H1 (cell line): ENCODE measurements around the gene PF4V1. TPM values are rescaled to one million over a fixed set of nuclear protein-coding genes. Genes with fewer than 3 reads are reported as not detected.

ENCODE experiments used
- CTCF ChIA-PET: fragments of 300-600 bp; sonication (Branson Sonifier 250); formaldehyde crosslinking; loops from one replicate; lab custom pipeline; 2021; ENCODE audit not compliant: partially characterized antibody; lab: Charles Lee
- POLR2A ChIA-PET: fragments of 300-600 bp; sonication (Branson Sonifier 250); formaldehyde crosslinking; loops from one replicate; lab custom pipeline; 2021; ENCODE audit warnings: inconsistent platforms; ENCODE audit not compliant: partially characterized antibody; lab: Charles Lee
- DNase-seq, 2 experiments: peaks; one replicate each; pipeline versions ENCODE4 v3.0.0 to v3.0.0-alpha.2; 2010 to 2022; ENCODE audit warnings: low spot score in 2 of 2, low read depth in 1 of 2, mixed read lengths in 1 of 2
- FAIRE-seq: peaks from 2 replicates; lab custom pipeline; 2011; peaks lifted over from hg19 to GRCh38; lab: Jason Lieb, UNC
- H2AFZ ChIP-seq: 2 replicates; pipeline ENCODE4 v1.8.1; 2012; ENCODE audit warnings: low read length, inconsistent platforms
- H2AK5ac ChIP-seq: 2 replicates; pipeline ENCODE4 v1.6.1; 2013; ENCODE audit warnings: low read depth, low read length
- H2BK120ac ChIP-seq: replicated peaks from 2 replicates; pipeline ENCODE3; 2013; ENCODE audit warnings: low read depth, low read length, inconsistent platforms
- H2BK12ac ChIP-seq: 2 replicates; pipeline ENCODE4 v1.6.1; 2013; ENCODE audit warnings: low read depth, low read length
- H2BK15ac ChIP-seq: 2 replicates; pipeline ENCODE4 v1.6.1; 2013; ENCODE audit warnings: low read length
- H2BK20ac ChIP-seq: 2 replicates; pipeline ENCODE4 v1.6.1; 2013; ENCODE audit warnings: low read length
- H2BK5ac ChIP-seq: 2 replicates; pipeline ENCODE4 v1.6.1; 2013; ENCODE audit warnings: low read depth, low read length
- H3K14ac ChIP-seq: 2 replicates; pipeline ENCODE4 v1.6.1; 2013; ENCODE audit warnings: inconsistent platforms; ENCODE audit not compliant: insufficient read length
- H3K18ac ChIP-seq: 2 replicates; pipeline ENCODE4 v1.6.1; 2013; ENCODE audit warnings: low read length; ENCODE audit errors: extremely low read depth
- H3K23ac ChIP-seq: 2 replicates; pipeline ENCODE4 v1.6.1; 2013; ENCODE audit warnings: inconsistent platforms; ENCODE audit not compliant: insufficient read length
- H3K23me2 ChIP-seq: 2 replicates; pipeline ENCODE4 v1.6.1; 2013; ENCODE audit warnings: low read depth, low read length
- H3K27ac ChIP-seq: 2 replicates; pipeline ENCODE4 v1.6.1; 2011; ENCODE audit warnings: low read depth, low read length, inconsistent platforms
- H3K27me3 ChIP-seq, 4 experiments: replicated peaks in 1 of 4; 1 replicate in 1 of 4; 2 replicates in 3 of 4; pipeline versions ENCODE4 v1.6.1 to v1.8.1; 2011 to 2013; ENCODE audit warnings: low read length in 3 of 4, mild to moderate bottlenecking in 3 of 4, inconsistent platforms in 2 of 4, mixed read lengths in 2 of 4, moderate library complexity in 1 of 4; ENCODE audit not compliant: control insufficient read depth in 3 of 4, insufficient read depth in 3 of 4; ENCODE audit errors: extremely low read depth in 1 of 4
- H3K36me3 ChIP-seq, 4 experiments: 2 replicates each; pipeline versions ENCODE4 v1.6.1 to v1.8.1; 2011 to 2013; ENCODE audit warnings: mild to moderate bottlenecking in 4 of 4, low read length in 3 of 4, moderate library complexity in 2 of 4, control low read depth in 1 of 4, inconsistent platforms in 1 of 4; ENCODE audit not compliant: insufficient read depth in 4 of 4, control insufficient read depth in 2 of 4
- H3K4ac ChIP-seq: replicated peaks from 2 replicates; pipeline ENCODE3; 2013; ENCODE audit warnings: low read length, low read depth, mixed read lengths, inconsistent platforms; ENCODE audit not compliant: insufficient read length
- H3K4me1 ChIP-seq, 4 experiments: replicated peaks in 1 of 4; 1 replicate in 1 of 4; 2 replicates in 3 of 4; pipeline versions ENCODE4 v1.6.1 to v1.8.1; 2011 to 2013; ENCODE audit warnings: low read length in 3 of 4, inconsistent platforms in 2 of 4, mixed read lengths in 1 of 4; ENCODE audit not compliant: insufficient read depth in 4 of 4, control insufficient read depth in 3 of 4
- H3K4me2 ChIP-seq, 2 experiments: 2 replicates each; pipeline versions ENCODE4 v1.6.1 to v1.8.1; 2011 to 2013; ENCODE audit warnings: low read depth in 2 of 2, low read length in 2 of 2, control low read depth in 1 of 2, inconsistent platforms in 1 of 2, mild to moderate bottlenecking in 1 of 2; ENCODE audit not compliant: insufficient read depth in 1 of 2
- H3K4me3 ChIP-seq, 4 experiments: fragments of 200-600, 300-600 bp in 1 of 4; sonication (generic), shearing (Covaris generic), sonication (Bioruptor Twin) in 1 of 4; 2 replicates each; pipeline versions ENCODE4 v1.5.1 to v1.8.1; 2011 to 2016; ENCODE audit warnings: low read length in 4 of 4, low read depth in 3 of 4, control low read depth in 2 of 4, inconsistent platforms in 2 of 4, mild to moderate bottlenecking in 2 of 4, mixed read lengths in 1 of 4, moderate library complexity in 1 of 4; ENCODE audit not compliant: insufficient read depth in 2 of 4; ENCODE audit errors: extremely low read depth in 1 of 4
- H3K56ac ChIP-seq: replicated peaks from 2 replicates; pipeline ENCODE3; 2013; ENCODE audit warnings: low read depth, mild to moderate bottlenecking, mixed read lengths, low read length, inconsistent platforms; ENCODE audit not compliant: insufficient read length
- H3K79me1 ChIP-seq: 2 replicates; pipeline ENCODE4 v1.6.1; 2013; ENCODE audit warnings: low read depth, low read length, control low read depth
- H3K79me2 ChIP-seq, 2 experiments: 2 replicates each; pipeline versions ENCODE4 v1.6.1 to v1.8.1; 2012 to 2013; ENCODE audit warnings: low read length in 2 of 2, mild to moderate bottlenecking in 2 of 2, inconsistent platforms in 1 of 2; ENCODE audit not compliant: insufficient read depth in 2 of 2, control insufficient read depth in 1 of 2
- H3K9ac ChIP-seq, 4 experiments: replicated peaks in 1 of 4; 1 replicate in 1 of 4; 2 replicates in 3 of 4; pipeline versions ENCODE4 v1.6.1 to v1.8.1; 2011 to 2013; ENCODE audit warnings: low read depth in 3 of 4, low read length in 3 of 4, control low read depth in 2 of 4, mild to moderate bottlenecking in 2 of 4, moderate library complexity in 2 of 4, inconsistent platforms in 1 of 4; ENCODE audit errors: extremely low read depth in 1 of 4
- H3K9me3 ChIP-seq, 2 experiments: 2 replicates each; pipeline versions ENCODE4 v1.6.1 to v1.8.1; 2012 to 2013; ENCODE audit warnings: mild to moderate bottlenecking in 2 of 2, moderate library complexity in 2 of 2, control low read depth in 1 of 2, inconsistent platforms in 1 of 2, low read depth in 1 of 2, low read length in 1 of 2, mixed read lengths in 1 of 2; ENCODE audit not compliant: insufficient read depth in 2 of 2
- H4K20me1 ChIP-seq, 2 experiments: replicated peaks in 1 of 2; 2 replicates each; pipeline versions ENCODE3 to v1.8.1; 2011 to 2013; ENCODE audit warnings: inconsistent platforms in 2 of 2, low read length in 2 of 2, mild to moderate bottlenecking in 1 of 2; ENCODE audit not compliant: insufficient read depth in 2 of 2, control insufficient read depth in 1 of 2
- H4K5ac ChIP-seq: 2 replicates; pipeline ENCODE4 v1.6.1; 2013; ENCODE audit warnings: low read length, low read depth, mixed read lengths, inconsistent platforms; ENCODE audit not compliant: insufficient read length
- H4K8ac ChIP-seq: 2 replicates; pipeline ENCODE4 v1.8.0; 2013; ENCODE audit warnings: mild to moderate bottlenecking, moderate library complexity, low read length, inconsistent platforms; ENCODE audit not compliant: insufficient read depth; ENCODE audit errors: extremely low read depth
- H4K91ac ChIP-seq: replicated peaks from 2 replicates; pipeline ENCODE3; 2013; ENCODE audit warnings: low read length, mixed read lengths, inconsistent platforms; ENCODE audit not compliant: insufficient read length
- EZH2 ChIP-seq: fragments of 200-600 bp; sonication (generic); IDR thresholded peaks from 2 replicates; pipeline ENCODE4 v1.7.1; 2012; ENCODE audit warnings: low read depth, mild to moderate bottlenecking, moderate library complexity, low read length, inconsistent platforms; ENCODE audit not compliant: severe bottlenecking
- WGBS, 2 experiments: shearing (Covaris generic) in 1 of 2; methylation state at CpG; one replicate each; pipeline versions ENCODE4 v1.1.6 to v1.1.7; 2013 to 2015; ENCODE audit warnings: low lambda C conversion rate in 2 of 2, mixed read lengths in 2 of 2, inconsistent platforms in 1 of 2, low coverage in 1 of 2, missing lambda C conversion rate in 1 of 2; ENCODE audit not compliant: insufficient replicate concordance in 2 of 2, insufficient coverage in 1 of 2, insufficient read length in 1 of 2; ENCODE audit errors: extremely low coverage in 1 of 2, missing lambda C conversion rate in 1 of 2; 5-methylcytosine and 5-hydroxymethylcytosine counted together
- polyA plus RNA-seq, 7 experiments: library from polyadenylated mRNA; depleted of rRNA in 3 of 7; stranded (reverse) in 5 of 7; unstranded in 2 of 7; fragments of >200 nt in 5 of 7; fragments of 200-250 nt in 2 of 7; gene quantifications; 1 replicate in 5 of 7; 2 replicates in 1 of 7; 4 replicates in 1 of 7; pipeline versions ENCODE4 v1.2.1 to v1.2.3, GENCODE V29; 2011 to 2013; ENCODE audit warnings: missing spikeins in 2 of 7, mixed read lengths in 2 of 7
- total RNA-seq: library from RNA; stranded (reverse); fragmentation: NEBNext Ultra II Directional; extraction: Animal tissue kit (Norgen Biotek cat#: 25700); gene quantifications from 2 replicates; pipeline ENCODE4 v1.2.1, GENCODE V29; 2021

PF4V1 gene
- total and polyA plus RNA-seq, 2 of the 8 experiments (the other 6 are each of a cell fraction or from before 2014, with no cell fraction given), result not detected

- Histone ChIP-seq H3K4me2 (no peak overlapping the region), H4K91ac (no peak overlapping the region), H2BK20ac (no peak overlapping the region), H2AK5ac (no peak overlapping the region), H3K23ac (no peak overlapping the region), H3K9me3 (no peaks in the 10 kb centered on the region), H3K9ac (no peak overlapping the region), H3K36me3 (no peaks in the 10 kb centered on the region), H3K79me2 (no peaks in the 10 kb centered on the region), H2BK5ac (no peak overlapping the region), H2AFZ (no peak overlapping the region), H2BK120ac (no peak overlapping the region), H2BK12ac (no peak overlapping the region), H3K27ac (no peak overlapping the region), H4K20me1 (no peaks in the 10 kb centered on the region), H3K14ac (no peak overlapping the region), H3K79me1 (no peaks in the 10 kb centered on the region), H2BK15ac (no peak overlapping the region), H4K5ac (no peak overlapping the region), H3K4me1 (no peaks in the 10 kb centered on the region), H3K23me2 (no peaks in the 10 kb centered on the region; the same call in 1 of the 2 replicates), H3K4ac (no peak overlapping the region), H4K8ac (no peak overlapping the region), H3K56ac (no peak overlapping the region), H3K4me3 (no peak overlapping the region), H3K27me3 (no peaks in the 10 kb centered on the region), H3K18ac (no peak overlapping the region)
- POLR2A ChIA-PET, result interaction anchor here (0.7 kb wide), 1 partner anchor 304 kb away, joined by 4 read pairs; no protein-coding TSS in a partner anchor
- FAIRE-seq (no peak), DNase-seq (no peak)
- CTCF ChIA-PET, result interaction anchor here (1.1 to 1.8 kb wide), 2 partner anchors 9 to 125 kb away, joined by 3 to 13 read pairs; no protein-coding TSS in a partner anchor
- WGBS, 2 experiments, result 83% methylated on average over 4 of the region's 4 CpGs; no CpG with 5 or more reads in 1 of the 2 experiments
- TF ChIP-seq EZH2, result no peak
Observed at GRCh38 chr4:73855406-73855805, 2.3 kb downstream of the PF4V1 start.
